ENCODE results near the gene TGFB2. TPM values are rescaled to one million over a fixed set of nuclear protein-coding genes. Genes with fewer than 3 reads are reported as not detected.
A peak's percentile ranks its signal among the peaks of the same experiment; 100 is the strongest.

TGFB2 gene
- total RNA-seq, 2 donors from 2014 or later, result 4.3 to 8.7 TPM

GRCh38 chr1:218299416-218299815, 45.7 kb upstream of the TGFB2 start:
- Histone ChIP-seq H3K36me3 (no peaks in the 10 kb centered on the region), H3K4me1 (peaks cover 0 to 5% of the 10 kb centered on the region in 2 donors), H3K27ac (no peak overlapping the region), H3K9me3 (no peaks in the 10 kb centered on the region), H3K27me3 (no peaks in the 10 kb centered on the region), H3K4me3 (no peak overlapping the region)
- TF ChIP-seq, protein P1, sequence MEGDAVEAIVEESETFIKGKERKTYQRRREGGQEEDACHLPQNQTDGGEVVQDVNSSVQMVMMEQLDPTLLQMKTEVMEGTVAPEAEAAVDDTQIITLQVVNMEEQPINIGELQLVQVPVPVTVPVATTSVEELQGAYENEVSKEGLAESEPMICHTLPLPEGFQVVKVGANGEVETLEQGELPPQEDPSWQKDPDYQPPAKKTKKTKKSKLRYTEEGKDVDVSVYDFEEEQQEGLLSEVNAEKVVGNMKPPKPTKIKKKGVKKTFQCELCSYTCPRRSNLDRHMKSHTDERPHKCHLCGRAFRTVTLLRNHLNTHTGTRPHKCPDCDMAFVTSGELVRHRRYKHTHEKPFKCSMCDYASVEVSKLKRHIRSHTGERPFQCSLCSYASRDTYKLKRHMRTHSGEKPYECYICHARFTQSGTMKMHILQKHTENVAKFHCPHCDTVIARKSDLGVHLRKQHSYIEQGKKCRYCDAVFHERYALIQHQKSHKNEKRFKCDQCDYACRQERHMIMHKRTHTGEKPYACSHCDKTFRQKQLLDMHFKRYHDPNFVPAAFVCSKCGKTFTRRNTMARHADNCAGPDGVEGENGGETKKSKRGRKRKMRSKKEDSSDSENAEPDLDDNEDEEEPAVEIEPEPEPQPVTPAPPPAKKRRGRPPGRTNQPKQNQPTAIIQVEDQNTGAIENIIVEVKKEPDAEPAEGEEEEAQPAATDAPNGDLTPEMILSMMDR (IDR thresholded peaks at IDR 0.05), result peak in 1 of 2 donors; percentile 64
- no peak for DNase-seq (ENCODE audit: low spot score)

GRCh38 chr1:218301217-218301616, 43.9 kb upstream of the TGFB2 start:
- Histone ChIP-seq H3K27me3 (no peaks in the 10 kb centered on the region), H3K27ac (no peak overlapping the region), H3K9me3 (no peaks in the 10 kb centered on the region), H3K36me3 (no peaks in the 10 kb centered on the region), H3K4me3 (no peak overlapping the region), H3K4me1 (peaks cover 0 to 6% of the 10 kb centered on the region in 2 donors)
- no peak for DNase-seq (ENCODE audit: low spot score)
- TF ChIP-seq, protein P1 (IDR thresholded peaks at IDR 0.05), result no peak

- no peak for DNase-seq (ENCODE audit: low spot score)
- H3K9me3 ChIP-seq, result no peaks in the 10 kb centered on the region
- H3K4me1 ChIP-seq, result peaks cover 0 to 11% of the 10 kb centered on the region in 2 donors
- H3K27ac ChIP-seq, result no peak overlapping the region
- TF ChIP-seq, protein P1 (IDR thresholded peaks at IDR 0.05), result no peak
- no peaks in the 10 kb centered on the region for H3K36me3 ChIP-seq
- no peak overlapping the region for H3K4me3 ChIP-seq
- H3K27me3 ChIP-seq, result no peaks in the 10 kb centered on the region
Measured at GRCh38 chr1:218302155-218302554, 43.0 kb upstream of the TGFB2 start.

DNA sequence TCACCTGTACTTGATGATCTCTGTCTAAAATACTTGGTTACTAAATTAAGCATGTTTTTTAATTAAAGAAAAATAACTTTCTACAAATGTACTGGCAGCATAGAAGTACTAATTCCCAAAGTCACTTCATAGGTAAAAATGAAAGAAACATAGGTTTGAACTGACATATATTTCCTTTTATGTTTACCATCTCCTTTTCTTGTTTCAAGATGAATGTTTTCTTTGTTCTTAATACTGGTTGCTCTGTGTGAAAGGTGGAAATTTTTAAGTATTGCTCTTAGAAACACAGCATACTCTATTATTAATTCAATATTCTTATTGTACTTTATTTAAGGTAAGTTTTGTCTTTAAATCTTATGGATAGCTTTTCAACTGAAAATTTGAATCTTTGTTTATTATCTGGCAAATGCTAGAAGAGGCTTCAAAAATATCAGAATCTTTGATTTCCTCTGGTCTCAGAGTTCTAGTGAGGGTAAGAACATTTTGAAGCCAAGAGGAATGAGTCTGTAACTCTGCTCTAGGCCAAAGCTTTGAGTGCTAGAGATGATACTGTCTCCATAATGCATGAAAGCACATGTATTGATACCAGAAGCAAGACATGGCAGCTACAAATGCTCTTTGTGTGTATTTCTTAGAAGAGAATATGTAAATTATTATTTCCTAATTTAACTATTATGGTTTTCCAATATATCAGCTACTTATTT, 41.8 kb upstream of the TGFB2 start:
- no peaks in the 10 kb centered on the region for H3K36me3 ChIP-seq
- peaks cover 0 to 11% of the 10 kb centered on the region in 2 donors for H3K4me1 ChIP-seq
- H3K4me3 ChIP-seq, result no peak overlapping the region
- no peaks in the 10 kb centered on the region for H3K9me3 ChIP-seq
- no peak overlapping the region for H3K27ac ChIP-seq
- TF ChIP-seq, protein P1 (IDR thresholded peaks at IDR 0.05), result no peak
- H3K27me3 ChIP-seq, result no peaks in the 10 kb centered on the region
- no peak for DNase-seq (ENCODE audit: low spot score)

DNA sequence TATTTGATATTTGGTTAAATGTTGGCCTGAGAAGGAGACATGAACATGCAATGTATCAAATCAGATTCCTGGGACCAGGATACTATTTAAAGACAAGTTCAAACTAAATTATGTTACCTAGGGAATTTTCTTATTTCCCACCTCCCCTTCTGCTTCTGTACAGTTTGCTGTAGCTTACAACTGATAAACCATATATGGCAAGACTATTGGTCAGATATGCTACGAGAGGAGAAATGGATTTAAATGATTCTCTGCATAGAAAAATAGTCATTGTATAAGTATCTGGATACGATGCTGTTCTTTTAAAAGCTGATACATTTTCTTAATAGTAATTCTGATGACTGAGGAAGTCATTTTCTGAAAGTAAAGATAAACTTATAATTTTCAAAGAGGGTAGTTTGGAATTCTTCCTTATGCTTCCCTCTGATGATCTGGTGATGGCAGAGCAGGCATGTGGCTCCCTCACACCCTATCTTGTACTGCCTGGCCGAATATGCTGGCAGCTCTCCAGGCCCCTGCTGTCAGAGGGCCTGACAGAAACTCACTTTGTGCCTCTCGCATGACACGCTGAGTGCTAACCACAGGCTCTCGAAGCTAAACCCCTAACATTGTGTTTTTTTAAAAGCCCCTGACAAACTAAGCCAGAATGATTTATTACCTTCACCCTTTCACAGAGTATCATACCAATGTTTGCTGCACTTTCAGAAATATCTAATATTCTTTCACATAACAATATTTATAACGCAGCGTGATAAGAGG, 40.7 kb upstream of the TGFB2 start:
- H3K27me3 ChIP-seq, result no peaks in the 10 kb centered on the region
- no peak for DNase-seq (ENCODE audit: low spot score)
- no peak overlapping the region for H3K4me3 ChIP-seq
- peak overlapping the region; percentile 56 to 81 for H3K27ac ChIP-seq
- H3K36me3 ChIP-seq, result no peaks in the 10 kb centered on the region
- H3K9me3 ChIP-seq, result no peaks in the 10 kb centered on the region
- peaks cover 0 to 8% of the 10 kb centered on the region in 2 donors for H3K4me1 ChIP-seq
- TF ChIP-seq, protein P1 (IDR thresholded peaks at IDR 0.05), result no peak

All from right atrium auricular region (tissue), 2 donors.